NCI-H1417 (cell line): ENCODE measurements around the gene METTL26.

ENCODE experiments used
- DNase-seq, 3 experiments: peaks; one replicate each; lab custom pipeline; 2025; lab: John Stamatoyannopoulos, UW

METTL26 gene

DNA sequence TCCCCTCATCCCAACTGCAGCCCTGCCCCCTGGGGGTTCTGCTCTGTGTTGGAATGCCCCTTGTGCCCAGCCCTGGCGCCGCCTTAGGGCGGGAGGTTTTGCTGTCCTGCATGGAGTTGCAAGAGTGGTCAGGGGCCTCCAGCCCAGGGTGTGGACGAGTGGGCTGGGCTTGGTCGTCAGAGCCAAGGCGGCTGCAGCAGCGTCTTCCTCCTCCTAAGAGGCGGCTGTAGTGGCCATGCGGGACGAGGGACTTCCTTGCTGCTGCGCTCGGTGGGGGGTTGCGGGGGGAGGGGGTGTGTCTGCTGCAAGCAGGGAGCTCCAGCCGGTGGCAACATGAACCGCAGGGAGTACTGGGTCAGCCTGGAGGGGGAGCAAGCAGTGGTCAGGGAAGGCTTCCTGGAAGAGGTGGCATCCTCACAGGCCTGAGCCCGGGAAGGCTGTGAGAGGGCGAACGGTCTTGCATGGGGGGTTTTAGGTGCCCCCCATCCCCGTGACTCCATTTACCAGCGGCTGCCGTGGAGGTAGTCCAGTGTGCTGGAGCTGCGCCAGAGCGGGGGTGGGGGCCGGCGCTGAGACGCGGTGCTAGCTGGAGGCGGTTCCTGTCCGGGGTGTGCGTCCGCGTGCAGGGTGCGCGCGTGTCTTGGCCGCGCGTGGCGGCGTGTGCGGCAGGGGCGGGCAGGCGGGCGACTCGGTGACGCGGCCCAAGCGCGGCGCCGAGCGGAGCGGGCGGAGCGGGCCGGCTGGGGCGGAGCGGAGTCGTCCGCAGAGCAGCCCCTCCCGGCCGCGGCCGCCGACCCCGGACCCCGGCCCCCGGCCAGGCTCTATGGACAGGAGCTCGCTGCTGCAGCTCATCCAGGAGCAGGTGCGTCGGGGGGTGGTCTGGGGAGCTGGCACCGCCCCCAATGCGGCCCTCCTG is 39.1 kb upstream of the METTL26 start, which contains the start of gene RHBDL1:
TSS of gene RHBDL1 (plus strand) at position 704 of the 916 bp plus-strand sequence. CDS start at position 824, 120 bp downstream.
- no peak for DNase-seq

DNA sequence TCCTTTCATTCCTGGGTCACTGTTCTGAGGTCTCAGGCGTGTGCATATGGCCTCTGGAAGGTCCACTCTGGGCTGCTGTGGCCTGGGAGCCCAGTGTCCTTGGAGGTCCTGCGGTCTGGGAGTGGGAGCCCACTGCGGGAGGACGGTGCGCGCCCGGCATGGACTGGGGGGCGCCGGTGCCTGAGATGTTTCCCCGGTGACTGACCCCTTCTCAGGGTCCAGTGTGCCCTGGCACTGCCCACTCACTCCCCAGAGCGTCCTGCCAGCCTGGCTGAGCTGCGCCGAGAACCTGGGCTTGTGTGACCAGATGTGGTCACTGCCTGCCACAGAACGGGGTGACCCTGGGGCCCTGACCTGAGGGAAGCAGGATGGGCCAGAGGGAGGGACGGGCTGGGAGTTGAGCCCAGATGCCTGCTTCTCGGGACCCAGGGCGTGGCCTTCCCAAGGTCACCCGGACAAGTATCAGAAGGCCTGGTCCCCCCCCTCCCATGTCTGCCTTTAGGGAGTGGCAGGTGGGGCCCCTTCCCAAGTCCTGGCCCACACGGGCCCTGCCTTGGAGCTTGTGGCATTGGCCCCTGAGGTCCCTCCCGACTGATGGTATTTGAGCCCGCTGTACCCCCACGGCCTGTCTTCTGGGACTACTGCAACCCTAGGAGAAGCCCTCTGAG is 38.2 kb upstream of the METTL26 start:
- DNase-seq: no peak

DNA sequence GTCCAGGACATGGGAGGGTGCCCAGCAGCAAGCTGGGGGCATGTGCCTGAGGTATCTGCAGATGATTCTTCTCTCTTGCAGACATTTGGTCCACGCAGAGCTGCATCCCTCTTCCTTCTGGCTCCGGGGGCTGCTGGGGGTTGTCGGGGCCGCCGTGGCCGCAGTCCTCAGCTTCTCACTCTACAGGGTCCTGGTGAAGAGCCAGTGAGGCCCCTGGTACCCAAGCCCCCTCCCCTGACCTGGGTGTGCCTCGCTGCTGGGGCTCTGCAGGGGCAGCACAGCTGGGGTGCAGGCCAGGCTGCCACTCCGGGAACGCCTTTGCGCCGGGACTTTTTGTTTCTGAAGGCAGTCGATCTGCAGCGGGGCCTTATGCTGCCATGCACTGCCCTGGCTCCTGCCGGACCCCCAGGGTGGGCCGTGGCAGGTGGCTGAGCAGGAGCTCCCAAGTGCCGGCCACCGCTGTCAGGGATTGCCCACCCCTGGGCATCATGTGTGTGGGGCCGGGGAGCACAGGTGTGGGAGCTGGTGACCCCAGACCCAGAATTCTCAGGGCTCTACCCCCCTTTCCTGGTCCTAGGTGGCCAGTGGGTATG is 37.4 kb upstream of the METTL26 start:
- DNase-seq: no peak

DNA sequence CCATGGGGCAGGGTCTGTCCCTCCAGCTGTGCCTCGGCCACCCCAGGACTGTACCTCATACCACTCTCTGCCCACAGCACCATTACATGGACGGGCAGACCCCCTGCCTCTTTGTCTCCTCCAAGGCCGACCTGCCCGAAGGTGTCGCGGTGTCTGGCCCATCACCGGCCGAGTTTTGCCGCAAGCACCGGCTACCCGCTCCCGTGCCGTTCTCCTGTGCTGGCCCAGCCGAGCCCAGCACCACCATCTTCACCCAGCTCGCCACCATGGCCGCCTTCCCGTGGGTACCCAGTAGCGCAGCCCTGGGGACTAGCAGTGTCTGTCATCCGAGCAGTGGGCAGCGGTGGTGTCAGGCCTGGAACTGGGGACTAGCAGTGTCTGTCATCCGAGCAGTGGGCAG is 36.7 kb upstream of the METTL26 start:
- no peak for DNase-seq

DNA sequence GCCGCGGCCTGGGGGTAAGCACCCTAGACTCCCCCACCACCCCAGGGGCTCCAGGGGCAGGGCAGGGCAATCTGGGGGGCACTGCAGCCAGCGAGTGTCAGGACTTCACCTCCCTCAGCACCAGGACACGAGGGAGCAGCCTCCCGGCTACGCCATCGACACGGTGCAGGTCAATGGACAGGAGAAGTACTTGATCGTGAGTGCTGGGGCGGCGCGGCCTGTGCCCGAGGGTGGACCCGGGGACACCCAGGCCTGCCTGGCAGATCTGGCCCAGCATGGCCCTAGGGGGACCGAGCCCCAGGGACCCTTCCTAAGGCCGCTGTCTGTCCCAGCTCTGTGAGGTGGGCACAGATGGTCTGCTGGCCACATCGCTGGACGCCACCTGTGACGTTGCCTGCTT is 36.3 kb upstream of the METTL26 start:
- no peak for DNase-seq

DNA sequence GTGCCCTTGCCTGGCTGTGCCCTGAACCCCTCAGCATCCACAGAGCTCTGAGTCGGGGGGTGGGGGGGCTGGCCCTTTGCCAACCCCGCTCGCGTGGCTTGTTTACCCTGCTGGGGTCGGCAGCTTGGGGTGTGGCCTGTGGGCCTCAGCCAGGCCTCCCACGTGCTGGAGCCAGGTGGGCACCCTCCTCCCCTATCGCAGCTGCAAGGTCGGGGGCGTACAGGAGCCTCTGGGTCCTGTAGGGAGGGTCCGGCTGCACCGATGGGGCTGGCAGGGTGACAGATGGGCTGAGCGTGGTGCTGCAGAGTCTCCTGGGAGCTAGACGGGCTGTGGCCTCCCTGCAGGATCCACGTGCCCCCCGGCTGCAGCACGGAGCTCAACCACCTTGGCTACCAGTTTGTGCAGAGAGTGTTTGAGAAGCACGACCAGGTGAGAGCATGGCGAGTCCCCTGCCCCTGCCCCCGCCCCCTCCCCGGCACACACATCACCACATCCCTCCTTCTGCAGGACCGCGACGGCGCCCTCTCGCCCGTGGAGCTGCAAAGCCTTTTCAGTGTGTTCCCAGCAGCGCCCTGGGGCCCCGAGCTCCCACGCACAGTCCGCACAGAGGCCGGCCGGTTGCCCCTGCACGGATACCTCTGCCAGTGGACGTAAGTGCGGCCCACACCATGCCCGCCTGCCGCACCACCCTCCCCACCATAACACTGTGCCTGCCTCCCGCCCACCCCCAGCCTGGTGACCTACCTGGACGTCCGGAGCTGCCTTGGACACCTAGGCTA is 35.4 kb upstream of the METTL26 start:
- DNase-seq: no peak

DNA sequence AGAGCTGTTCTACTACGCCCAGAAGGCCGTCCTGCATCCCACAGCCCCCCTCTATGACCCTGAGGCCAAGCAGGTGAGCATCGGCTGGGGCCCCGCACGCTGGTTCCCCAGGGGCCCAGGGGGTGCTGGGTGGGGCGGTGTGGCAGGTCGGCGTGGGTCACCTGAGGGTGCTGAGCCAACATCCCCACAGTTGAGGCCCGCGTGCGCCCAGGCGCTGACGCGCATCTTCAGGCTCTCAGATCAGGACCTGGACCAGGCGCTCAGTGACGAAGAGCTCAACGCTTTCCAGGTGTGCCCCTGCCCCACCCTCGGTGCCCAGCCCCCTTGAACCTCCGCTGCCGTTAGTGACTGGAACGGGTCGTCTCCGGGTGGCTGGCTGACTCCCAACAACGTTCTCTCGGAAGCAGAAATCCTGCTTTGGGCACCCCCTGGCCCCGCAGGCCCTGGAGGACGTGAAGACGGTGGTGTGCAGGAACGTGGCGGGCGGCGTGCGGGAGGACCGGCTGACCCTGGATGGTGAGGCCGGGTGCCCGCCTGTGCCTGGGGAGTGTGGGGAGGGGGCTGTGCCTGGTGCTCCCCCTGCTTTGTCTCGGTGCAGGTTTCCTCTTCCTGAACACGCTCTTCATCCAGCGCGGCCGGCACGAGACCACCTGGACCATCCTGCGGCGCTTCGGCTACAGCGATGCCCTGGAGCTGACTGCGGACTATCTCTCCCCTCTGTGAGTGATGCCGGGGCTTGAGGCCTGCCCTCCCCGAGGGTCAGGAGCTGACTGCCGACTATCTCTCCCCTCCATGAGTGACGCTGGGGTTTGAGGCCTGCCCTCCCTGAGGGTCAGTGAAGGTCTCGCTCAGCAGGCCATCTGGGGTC is 34.6 kb upstream of the METTL26 start:
- DNase-seq: no peak

DNA sequence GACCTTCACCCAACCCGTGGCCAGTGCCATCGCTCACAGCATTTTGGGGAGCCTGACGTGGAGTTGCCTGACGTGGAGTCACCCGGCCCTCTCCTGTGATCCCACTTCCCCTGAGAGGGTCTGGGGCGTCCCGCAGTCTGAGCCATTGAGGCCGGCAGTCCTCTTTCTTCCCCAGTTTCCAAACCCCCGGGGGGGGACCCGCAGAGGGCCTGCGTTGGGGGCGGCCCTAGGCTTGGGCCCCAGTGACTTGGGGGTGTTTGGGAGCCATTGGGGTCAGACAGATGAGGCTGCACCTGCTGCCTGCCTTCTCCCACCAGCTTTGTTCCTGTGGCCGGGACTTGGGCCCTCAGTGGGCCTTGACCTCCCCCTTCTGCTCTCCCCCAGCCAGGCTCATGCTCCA is 33.6 kb upstream of the METTL26 start:
- DNase-seq: no peak

DNA sequence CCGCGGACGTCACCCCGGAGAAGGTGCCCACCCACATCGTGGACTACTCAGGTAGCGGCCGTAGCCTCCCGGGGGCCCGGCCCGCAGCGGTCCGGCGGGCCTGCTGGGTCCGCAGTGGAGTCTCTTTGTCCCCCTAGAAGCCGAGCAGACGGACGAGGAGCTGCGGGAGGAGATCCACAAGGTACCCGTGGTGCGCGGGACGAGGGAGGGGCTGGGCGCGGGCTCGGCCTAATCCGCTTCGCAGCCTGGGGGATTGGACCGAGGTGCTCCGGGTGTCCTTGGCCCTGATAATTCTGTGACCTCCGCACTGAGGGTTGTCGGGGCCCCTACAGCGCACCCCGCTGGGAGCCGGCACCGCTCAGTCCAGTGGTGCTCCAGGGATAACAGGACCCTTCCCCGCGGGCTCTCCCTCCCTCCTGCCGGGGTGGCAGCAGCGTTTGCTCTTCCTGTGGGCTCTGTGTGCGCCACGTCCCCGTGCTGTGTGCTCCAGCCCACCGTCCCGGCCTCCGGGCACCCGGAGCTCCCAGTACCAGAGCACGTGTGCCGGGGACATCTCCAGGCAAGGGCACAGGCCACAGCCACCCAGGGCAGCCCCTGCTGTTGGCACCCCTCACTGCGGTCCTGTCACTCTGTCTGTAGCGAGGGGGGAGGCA is 32.5 kb upstream of the METTL26 start:
- DNase-seq: no peak

DNA sequence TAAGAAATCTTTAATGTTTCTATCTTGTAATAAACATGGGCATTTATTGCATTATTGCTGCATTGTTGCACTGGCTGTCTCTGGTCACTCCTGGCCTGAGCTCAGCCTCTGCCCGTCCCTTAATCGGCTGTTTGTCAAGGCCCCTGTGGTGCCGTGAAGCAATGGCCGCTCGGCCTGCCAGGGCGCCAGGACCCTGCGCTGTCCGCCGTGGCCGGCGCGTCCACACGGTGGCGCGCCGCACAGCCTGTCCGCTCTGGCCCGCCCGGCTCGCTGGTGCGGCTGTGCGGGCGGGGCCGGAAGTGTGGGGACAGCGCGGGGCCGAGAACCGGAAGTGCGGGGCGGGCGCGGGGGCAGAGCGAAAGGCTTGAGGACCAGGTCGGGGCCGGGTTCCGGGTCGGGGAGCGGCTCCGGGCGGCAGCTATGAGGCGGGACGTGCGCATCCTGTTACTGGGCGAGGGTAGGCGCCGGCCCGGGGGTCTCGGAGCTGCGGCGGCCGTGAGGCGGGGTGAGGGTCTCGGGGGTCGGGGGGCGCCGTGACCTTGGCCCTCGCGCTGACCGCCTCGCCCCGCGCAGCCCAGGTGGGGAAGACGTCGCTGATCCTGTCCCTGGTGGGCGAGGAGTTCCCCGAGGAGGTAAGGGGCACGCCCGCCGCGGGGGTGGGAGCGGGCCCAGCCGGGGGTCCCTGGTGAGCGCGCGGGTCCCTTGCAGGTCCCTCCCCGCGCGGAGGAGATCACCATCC is 31.8 kb upstream of the METTL26 start, which contains the start of gene RHOT2:
TSS of gene RHOT2 (plus strand) at position 353 of the 739 bp plus-strand sequence. CDS start at position 421, 68 bp downstream.
- DNase-seq: peak; percentile 90 to 98 (median 93)

DNA sequence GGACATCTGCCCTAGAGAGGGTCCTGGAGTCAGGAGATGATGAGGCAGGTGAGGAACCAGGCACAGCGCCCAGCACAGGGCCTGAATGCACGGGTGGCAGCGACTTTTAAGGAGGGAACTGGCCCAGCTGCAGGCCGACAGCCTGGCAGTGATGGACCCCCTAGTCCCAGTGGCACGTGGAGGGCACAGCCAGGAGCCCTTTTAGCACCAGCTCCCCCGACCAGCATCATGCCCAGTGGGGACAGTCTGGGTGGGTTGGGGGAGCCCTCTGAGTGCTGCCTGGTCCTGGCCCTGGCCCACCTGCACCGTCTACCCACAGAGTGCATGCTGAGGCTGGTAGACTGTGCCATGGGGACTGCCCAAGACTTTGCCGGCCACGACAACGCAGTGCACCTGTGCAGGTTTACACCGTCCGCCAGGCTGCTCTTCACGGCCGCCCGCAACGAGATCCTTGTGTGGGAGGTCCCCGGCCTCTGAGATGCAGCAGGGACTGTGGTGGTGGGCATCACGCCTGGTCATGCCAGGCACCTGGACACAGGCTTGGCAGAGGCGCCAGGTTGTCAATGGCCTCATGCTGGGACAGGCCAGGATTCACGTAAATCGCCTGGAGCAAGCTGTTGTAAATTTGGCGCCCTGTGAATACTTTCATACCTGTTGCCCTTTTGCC is 31.1 kb upstream of the METTL26 start:
- DNase-seq: peak in 1 of 3 experiments; percentile 14

DNA sequence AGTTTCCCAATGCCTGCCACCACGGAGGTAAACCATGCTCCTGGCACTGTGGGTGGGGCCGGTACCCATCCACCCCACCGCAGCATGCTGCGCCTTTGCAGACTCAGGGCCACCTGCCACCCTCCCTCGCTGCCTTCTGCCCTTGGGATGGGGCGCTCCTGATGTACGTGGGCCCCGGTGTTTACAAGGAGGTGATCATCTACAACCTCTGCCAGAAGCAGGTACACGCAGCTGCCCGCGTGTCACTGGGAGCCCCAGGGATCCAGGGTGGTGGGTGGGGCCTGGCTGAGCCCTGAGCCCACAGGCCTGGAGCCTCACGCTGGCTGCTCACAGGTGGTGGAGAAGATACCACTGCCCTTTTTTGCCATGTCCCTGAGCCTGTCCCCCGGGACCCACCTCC is 30.5 kb upstream of the METTL26 start:
- DNase-seq: no peak

DNA sequence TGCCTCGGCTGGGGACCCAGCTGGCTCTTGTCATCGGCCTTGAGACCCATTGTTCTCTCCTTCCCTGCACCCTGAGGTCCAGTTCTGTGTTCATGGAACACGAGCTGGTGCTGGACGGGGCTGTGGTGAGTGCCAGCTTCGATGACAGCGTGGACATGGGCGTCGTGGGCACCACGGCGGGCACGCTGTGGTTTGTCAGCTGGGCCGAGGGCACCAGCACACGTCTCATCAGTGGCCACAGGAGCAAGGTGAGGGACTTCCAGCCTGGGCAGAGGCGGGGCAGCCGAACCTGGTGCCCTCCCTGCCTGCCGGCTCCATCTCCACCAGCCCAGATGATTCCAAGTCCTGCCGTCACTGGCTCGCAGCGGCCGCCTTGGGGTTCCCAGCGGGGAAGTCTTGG is 26.5 kb upstream of the METTL26 start:
- no peak for DNase-seq

DNA sequence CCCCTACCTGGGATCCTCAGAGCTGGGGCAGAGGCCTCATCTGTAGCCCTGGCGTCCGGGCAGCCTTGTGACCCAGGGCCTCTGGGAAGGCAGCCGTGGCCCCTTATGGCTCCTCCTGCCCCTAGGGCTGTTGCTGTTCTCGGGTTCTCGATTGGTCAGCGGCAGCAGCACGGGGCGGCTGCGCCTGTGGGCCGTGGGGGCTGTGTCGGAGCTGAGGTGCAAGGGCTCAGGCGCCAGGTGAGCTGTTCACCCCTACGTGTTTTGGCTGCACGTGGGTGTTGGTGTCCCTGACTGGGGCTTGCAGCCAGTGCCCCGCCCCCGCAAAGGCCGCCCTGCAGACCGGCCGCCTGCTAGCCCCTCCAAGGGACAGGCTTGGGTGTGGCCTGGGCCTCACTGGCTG is 26.0 kb upstream of the METTL26 start:
- DNase-seq: no peak

DNA sequence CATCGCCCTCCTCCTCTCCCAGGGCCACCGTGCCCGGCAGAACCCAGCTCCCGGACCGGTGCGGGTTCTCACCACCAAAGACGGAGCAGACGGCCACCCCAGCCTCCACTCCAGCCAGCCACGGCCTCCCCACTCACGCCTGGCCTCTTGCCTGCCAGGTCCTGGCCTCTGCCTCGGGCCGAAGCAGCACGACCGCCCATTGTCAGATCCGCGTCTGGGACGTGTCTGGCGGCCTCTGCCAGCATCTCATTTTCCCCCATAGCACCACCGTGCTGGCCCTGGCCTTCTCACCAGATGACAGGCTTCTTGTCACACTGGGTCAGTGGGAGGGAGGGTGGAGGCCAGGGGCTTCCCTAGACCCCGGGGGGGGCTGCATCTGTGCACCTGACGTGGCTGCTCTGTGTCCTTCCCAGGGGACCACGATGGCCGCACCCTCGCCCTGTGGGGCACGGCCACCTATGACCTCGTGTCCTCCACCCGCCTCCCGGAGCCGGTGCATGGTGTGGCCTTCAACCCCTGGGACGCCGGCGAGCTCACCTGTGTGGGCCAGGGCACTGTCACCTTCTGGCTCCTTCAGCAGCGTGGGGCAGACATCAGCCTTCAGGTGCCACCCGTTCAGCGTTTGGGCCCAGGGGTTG is 25.2 kb upstream of the METTL26 start:
- DNase-seq: no peak

DNA sequence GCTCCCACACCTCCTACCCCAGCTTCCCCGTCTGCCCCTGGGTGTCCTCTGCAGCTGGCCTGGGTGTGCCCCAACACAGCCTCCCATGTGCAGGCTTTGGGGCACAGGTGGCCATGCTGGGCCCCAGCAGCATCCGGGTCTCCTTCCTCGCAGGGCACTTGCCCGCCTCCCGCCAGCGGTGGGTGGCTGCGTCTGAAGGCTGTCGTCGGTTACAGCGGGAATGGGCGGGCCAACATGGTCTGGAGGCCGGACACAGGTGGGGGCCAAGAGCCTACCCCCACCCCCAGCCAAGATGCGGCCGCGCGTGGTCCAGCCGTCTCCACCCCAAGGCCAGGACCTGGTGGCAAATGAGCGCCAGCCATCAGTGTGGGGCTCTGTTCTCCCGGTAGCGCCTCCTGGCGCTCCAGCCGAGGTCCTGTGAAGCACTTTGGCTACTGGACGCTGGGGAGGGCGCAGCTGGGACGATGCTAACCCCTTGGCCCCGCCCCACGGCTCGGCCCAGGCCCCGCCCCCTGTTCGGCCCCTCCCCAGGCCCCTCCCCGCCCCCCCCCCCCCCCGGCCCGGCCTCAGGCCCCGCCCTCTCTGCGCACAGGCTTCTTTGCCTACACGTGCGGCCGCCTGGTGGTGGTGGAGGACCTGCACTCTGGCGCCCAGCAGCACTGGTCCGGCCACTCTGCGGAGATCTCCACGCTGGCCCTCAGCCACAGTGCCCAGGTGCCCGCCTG is 24.5 kb upstream of the METTL26 start:
- DNase-seq: peak; percentile 86 to 91 (median 89)

DNA sequence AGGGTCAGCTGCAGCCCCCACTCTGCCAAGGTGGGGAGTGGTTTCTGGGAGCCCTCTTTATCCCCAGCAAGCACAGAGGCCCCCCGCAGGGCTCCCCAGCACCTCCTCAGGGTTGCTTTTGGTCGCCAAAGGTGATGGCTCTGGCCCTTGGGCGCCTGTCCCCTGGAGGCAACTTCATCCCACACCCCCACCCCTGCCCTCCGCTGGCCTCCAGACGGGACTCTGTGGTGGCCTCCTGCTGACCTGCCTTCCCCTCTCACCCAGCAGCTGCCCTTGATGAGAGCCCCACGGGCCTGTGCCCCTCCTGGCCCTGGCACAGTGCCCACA is 24.0 kb upstream of the METTL26 start:
- DNase-seq: no peak

DNA sequence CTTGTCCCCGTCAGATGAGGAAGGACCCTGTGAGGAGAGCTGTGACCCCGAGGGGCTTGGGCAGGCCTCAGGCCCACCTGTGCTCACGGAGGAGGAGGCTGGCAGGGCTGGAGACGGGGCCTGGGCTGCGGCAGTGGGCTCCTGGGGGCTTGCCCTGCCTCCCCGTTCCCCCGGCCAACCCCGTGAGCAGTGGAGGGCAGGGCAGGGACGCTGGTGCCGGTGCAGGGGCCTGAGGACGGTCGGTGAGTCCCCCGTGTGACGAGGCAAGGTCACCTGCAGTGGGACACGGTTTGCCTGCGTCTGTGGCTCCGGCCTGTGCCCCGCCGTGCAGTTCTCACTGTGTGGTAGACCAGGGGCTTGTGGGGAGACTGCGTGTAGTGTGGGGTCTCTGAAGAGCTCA is 23.5 kb upstream of the METTL26 start:
- no peak for DNase-seq
